ENCODE data around the gene PDCL2.

The PDCL2 gene

DNA sequence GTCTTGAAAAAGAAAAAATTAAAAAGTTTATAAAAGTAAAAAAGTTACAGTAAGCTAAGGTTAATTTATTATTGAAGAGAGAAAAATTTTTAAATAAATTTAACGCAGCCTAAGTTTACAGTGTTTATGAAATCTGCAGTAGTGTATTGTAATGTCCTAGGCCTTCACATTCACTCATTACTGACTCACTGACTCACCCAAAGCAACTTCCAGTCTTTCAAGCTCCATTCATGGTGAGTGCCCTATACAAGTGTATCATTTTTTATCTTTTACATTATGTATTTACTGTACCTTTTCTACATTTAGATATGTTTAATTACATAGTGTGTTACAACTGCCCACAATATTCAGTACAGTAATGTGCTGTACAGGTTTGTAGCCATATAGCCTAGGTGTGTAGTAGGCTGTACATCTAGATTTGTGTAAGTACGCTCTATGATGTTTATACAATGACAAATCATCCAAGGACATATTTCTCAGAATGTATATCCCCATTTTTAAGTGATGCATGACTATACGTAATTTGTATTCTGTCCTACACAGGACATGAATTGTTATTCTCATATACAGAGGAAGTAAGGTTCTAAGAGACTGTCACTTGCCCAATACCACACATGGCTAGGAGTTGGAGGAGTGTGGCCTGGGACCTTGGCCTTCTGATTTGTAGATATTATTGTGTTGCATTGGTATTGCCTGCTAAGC, 19.5 kb upstream of the PDCL2 start:
- TF ChIP-seq, protein P1, sequence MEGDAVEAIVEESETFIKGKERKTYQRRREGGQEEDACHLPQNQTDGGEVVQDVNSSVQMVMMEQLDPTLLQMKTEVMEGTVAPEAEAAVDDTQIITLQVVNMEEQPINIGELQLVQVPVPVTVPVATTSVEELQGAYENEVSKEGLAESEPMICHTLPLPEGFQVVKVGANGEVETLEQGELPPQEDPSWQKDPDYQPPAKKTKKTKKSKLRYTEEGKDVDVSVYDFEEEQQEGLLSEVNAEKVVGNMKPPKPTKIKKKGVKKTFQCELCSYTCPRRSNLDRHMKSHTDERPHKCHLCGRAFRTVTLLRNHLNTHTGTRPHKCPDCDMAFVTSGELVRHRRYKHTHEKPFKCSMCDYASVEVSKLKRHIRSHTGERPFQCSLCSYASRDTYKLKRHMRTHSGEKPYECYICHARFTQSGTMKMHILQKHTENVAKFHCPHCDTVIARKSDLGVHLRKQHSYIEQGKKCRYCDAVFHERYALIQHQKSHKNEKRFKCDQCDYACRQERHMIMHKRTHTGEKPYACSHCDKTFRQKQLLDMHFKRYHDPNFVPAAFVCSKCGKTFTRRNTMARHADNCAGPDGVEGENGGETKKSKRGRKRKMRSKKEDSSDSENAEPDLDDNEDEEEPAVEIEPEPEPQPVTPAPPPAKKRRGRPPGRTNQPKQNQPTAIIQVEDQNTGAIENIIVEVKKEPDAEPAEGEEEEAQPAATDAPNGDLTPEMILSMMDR (conservative IDR thresholded peaks at IDR 0.05) = no peak
- no peak overlapping the region for H3K27ac ChIP-seq

DNA sequence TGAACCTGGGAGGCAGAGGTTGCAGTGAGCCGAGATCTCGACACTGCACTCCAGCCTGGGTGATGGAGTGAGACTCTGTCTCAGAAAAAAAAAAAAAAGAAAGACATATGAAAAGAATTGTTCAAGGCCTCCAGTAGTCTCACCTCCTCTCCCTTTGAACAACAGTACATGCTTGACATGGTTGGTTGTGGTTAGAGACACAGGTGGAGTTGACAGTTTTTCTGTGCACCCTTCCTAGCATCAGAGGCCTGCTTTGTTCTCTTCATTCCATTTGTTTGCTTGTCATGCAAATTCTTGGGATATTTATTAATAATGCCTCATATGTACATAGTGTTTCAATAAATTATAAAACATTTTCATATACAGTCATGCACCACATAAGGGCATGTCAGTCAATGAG, 18.3 kb upstream of the PDCL2 start:
- H3K27ac ChIP-seq = no peak overlapping the region
- TF ChIP-seq, protein P1 (conservative IDR thresholded peaks at IDR 0.05) = no peak

DNA sequence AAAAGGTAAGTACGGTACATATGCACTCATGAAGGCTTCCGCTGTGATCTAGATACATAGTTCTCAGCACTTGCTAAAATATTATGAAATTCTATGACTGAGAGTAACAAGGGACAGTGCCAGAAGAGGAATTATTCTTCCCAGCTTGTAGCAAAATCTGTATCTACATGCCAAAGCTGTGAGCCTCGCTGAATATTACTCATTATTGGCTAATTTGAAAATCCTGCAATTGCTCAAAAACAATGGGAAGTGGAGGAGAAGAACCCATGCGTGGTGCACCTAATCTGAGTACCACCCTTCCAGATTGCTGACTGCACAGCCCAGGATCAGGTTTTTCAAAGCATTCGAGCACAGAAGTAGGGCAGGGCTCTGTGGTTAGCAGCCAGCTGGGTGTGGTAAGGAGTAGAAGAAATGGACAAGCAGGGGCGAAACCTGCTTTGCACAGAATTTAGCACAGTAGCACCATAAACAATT, 17.4 kb upstream of the PDCL2 start:
- TF ChIP-seq, protein P1 (conservative IDR thresholded peaks at IDR 0.05) = no peak
- H3K27ac ChIP-seq = no peak overlapping the region

DNA sequence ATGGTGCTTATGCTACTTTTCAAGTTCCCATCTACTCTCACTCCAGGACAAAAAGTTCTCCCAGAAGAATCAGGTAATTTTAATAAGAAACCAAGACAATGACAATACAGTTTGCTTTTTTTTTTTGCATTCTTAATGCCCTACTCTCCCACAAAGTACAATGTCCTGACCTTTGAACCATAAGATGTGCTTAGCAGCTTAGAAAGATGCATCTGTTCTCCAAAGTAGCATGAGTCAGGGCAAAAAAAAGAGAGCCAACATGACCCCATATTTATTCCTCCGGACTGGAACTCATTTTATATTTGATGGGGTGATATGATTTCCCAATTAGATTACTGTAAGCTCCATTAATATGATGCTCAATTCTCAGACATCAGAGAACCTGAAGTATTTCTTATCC, 16.5 kb upstream of the PDCL2 start:
- TF ChIP-seq, protein P1 (conservative IDR thresholded peaks at IDR 0.05) = no peak
- no peak overlapping the region for H3K27ac ChIP-seq

DNA sequence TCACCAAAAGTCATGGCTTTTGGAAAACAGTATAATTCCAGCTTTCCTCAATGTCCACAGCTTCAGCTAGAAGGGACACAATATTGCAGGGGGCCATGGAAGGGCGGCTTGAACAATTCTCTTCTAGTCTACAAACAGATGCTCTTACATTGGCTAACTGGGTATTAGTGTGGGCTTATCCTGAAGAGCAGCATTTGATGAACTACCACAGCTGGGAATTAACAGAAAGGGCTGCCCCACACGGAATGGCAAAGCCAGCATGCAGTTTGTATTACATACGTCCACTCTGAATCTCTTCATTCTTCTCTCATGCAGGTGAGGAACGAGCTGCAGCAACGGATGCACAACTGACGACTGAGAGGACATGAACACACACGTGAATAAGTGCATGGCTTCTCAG, 13.0 kb upstream of the PDCL2 start:
- TF ChIP-seq, protein P1 (conservative IDR thresholded peaks at IDR 0.05) = no peak
- H3K27ac ChIP-seq = no peak overlapping the region

DNA sequence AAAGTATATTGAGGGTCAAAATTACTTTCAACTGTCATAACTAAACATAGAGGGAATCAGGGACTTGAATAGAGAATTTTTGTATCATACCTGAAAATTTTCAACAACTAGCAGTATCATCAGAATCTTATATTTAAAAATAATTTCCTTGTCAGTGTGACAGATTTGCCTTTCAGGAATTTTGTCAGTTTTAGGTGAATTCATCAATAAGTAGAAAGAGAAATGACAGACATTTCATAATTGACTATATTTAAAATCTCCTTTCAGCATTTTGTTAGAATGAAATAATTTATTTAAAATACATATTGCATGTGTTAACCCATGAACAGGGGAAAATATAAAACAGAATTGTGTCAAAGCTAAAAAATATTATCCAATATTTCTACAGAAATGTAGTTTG, 8.6 kb upstream of the PDCL2 start:
- TF ChIP-seq, protein P1 (conservative IDR thresholded peaks at IDR 0.05) = no peak
- H3K27ac ChIP-seq = no peak overlapping the region

DNA sequence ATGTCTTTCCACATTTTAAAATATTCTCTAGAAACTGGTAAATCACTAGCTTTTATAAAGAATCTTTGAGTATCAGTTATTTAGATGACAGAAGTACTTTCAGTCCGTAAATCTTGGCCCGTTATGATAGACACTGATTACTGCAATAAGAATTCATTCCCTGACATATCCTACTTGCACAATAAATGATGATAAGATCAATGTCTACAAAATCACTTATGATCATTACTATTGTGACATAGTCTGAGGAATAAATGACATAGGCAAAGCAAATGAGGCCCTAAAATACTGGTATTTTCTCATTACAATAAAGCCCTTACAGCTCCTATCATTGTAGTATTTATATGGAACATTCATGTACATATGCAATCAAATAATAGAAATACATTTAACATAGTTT, 6.6 kb upstream of the PDCL2 start:
- H3K27ac ChIP-seq = no peak overlapping the region
- TF ChIP-seq, protein P1 (conservative IDR thresholded peaks at IDR 0.05) = no peak
